ENCODE results near the gene PLCH2. TPM values are rescaled to one million over a fixed set of nuclear protein-coding genes. Genes with fewer than 3 reads are reported as not detected.

Gene PLCH2
- total RNA-seq, 1 experiment from 2014 or later, result 0.74 TPM

DNA sequence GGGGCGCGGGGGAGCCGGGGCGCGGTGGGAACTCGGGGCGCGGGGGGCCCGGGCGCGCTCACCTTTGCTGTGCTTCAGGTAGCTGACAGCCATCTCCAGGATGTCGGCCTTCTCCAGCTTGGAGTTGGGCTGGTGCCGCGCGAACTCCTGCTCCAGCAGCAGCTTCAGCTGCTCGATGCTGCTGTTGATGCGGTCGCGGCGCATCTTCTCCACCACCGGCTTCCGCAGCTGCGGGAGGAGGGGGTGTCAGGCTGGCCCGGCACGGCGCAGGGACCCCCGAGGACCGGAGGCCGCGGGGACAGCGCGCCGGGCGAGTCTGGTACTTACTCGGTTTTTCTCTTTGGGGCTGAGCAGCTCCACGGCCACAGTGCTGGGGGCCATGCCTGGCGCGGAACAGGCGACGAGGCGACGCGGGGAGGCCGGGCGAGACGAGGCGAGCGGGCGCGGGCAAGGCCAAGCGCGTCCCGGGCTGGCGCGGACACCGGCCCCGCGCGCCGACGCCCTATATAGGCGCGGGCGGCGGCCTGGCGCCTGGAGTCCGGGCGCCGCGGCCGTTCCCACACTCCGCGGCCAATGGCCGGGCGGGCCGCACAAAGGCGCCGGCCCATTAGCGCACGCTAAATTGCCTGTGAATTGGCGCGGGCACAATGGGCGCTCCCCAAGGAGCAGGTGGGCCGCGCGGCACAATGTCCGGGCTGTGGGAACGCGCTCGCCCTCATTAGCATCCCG lies 53.9 kb downstream of the PLCH2 start, which contains the start of gene HES5:
TSS of gene HES5 (minus strand) at position 480 of the 729 bp plus-strand sequence. CDS start at position 381, 99 bp downstream.
- DNase-seq (ENCODE audit: low read depth), result no peak
- in situ Hi-C loops (cut with HindIII; ENCODE audit: low pct_unique_long_range_greater_than_20kb, low sequenced_read_pairs), result no loop called here

DNA sequence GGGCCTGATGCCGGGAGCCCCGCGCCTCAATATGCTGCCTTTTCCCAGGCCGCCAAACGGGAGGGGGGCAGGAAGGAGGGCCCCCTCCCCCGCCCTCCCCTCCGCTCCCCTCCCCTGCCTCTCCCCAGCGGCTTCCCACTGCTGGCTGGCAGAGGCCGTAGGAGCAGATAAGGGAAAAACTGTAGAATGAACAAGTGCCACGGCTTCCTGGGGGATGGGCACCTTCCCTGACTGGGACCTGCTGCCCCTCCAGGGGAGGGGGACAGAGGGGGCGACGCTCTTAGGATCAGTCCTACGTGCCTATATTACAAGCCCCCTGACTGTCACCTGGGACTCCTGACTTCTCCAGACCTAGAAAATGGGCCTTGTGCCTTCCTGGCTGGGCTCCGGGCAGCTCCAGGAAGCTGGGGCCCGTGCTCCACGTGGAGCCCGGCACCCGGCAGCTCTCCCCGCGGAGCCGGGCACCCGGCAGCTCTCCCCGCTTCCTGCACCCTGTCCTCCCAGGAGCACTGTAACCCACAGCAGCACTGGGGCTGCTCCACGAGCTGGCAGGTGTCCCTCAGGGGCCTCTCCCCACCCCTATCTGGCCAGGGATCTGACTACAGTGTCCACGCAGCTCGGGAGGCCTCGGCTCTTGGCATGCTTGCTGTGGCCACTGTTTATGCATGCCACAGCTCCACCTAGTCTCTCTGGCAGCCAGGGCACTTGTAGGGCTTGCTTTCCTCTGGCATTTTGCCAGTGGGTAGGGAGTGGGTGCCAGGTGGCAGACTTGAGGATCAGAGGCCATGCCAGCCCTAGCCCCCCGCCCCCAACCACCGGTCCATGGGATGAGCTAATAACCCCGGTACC lies 54.6 kb downstream of the PLCH2 start:
- DNase-seq (ENCODE audit: low read depth), result no peak
- in situ Hi-C loops (cut with HindIII; ENCODE audit: low pct_unique_long_range_greater_than_20kb, low sequenced_read_pairs), result no loop called here

DNA sequence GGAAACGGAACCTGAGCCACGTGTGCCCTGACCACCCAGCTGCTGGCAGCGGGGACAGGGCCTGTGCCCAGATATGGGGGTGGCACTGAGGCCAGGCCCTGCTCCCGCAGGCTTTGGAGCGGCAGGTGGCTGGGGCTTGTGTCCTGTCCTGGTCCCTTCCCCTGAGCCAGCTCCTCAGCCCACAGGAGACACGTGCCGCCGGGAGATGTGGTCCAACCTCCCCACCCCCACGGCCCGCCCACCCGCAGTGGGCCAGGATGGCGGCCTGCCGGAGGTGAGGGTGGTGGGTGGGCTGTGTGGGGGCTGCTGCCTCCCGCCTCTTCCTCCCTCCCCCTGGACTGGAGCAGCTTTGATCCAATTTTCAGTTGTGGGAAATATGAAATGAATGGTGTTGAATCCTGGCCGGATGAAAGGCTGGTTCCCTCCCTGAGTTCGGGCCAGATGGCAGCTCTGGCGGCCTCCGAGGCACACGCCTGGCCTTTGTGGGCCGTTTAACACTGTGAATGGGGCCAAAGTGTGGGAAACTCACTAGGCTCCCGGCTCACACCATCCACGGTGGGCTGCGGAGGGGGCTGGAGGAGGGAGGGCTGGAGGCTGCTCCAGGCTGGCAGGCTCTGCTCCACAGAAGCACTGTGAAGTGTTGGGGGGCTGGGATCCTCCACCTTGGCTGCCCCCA lies 56.5 kb downstream of the PLCH2 start:
- DNase-seq (ENCODE audit: low read depth), result no peak
- in situ Hi-C loops (cut with HindIII; ENCODE audit: low pct_unique_long_range_greater_than_20kb, low sequenced_read_pairs), result no loop called here

DNA sequence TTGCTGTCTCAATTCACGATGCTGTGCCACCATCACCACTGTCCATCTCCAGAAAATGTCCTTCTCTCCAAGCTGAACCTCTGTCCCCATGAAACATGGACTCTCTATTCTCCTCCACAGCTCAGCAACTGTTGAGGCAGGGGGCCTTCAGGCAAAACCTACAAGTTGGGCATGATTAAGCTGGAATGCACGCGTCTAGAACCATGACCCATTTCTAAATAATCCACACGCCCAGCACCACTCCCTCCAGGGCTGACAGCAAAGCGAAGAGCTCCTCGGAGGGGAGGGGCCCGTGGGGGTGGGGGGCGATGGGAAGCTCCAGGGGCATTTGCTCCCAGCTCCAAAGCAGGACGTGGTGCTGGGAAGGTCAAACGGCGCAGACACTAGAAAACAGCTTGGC lies 57.3 kb downstream of the PLCH2 start:
- in situ Hi-C loops (cut with HindIII; ENCODE audit: low pct_unique_long_range_greater_than_20kb, low sequenced_read_pairs), result no loop called here
- DNase-seq (ENCODE audit: low read depth), result no peak

DNA sequence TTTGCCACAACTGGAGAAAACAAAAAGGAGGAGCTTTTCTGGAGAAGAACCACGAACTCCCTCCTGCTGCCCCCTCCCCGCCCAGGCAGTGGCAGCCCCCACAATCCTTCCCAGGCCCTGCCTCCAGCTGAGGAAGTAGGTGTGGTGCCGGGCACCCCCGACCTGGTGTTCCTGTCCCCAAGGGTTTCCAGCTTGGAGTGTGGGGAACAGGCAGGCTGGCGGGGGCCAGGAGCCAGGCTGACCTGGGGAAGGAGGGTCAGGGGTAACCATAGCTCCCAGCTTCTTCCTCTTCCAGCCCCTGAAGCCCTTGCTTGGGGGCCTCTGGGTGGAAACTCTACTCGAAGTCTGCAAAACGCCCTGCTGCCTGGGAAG lies 58.2 kb downstream of the PLCH2 start:
- no peak for DNase-seq (ENCODE audit: low read depth)
- in situ Hi-C loops (cut with HindIII; ENCODE audit: low pct_unique_long_range_greater_than_20kb, low sequenced_read_pairs), result no loop called here

- in situ Hi-C loops (cut with HindIII; ENCODE audit: low pct_unique_long_range_greater_than_20kb, low sequenced_read_pairs), result no loop called here
- peak; percentile 16 for DNase-seq (ENCODE audit: low read depth)
Observed at GRCh38 chr1:2534687-2535441, 58.8 kb downstream of the PLCH2 start.

- in situ Hi-C loops (cut with HindIII; ENCODE audit: low pct_unique_long_range_greater_than_20kb, low sequenced_read_pairs), result no loop called here
- no peak for DNase-seq (ENCODE audit: low read depth)
Observed at GRCh38 chr1:2535455-2535854, 59.4 kb downstream of the PLCH2 start.

DNA sequence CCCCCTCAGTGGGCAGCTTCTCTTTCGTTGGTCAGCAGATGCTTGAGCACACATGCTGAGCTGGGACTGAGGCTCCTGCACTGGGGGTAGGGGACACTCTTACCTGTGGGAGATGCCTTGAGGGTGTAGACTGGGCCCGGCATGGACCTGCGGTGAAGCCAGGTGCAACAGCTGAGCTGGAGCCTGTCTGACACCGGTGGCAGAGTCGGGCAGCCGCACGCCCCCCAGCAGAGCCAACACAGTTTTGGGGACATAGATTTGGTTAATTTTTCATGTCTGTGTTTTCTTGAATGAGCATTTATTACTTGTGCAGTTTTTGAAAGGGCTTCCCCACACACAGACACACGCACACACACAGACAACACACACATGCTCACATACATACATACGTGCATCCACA lies 59.9 kb downstream of the PLCH2 start:
- in situ Hi-C loops (cut with HindIII; ENCODE audit: low pct_unique_long_range_greater_than_20kb, low sequenced_read_pairs), result no loop called here
- DNase-seq (ENCODE audit: low read depth), result no peak

GRCh38 chr1:2537784-2538115 lies 61.7 kb downstream of the PLCH2 start:
- in situ Hi-C loops (cut with HindIII; ENCODE audit: low pct_unique_long_range_greater_than_20kb, low sequenced_read_pairs), result no loop called here
- no peak for DNase-seq (ENCODE audit: low read depth)

DNA sequence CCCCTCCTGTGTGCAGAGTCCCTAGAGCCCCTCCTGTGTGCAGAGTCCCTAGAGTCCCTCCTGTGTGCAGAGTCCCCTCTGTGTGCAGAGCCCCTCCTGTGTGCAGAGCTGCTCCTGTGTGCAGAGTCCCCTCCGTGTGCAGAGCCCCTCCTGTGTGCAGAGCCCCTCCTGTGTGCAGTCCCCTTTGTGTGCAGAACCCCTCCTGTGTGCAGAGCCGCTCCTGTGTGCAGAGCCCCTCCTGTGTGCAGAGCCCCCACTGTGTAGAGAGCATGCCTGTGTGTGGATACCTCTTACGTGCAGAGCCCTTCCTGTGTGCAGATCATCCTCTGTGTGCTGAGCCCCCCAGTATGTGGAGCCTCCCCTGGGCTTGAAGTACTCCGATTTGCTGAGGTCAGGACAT lies 62.3 kb downstream of the PLCH2 start:
- in situ Hi-C loops (cut with HindIII; ENCODE audit: low pct_unique_long_range_greater_than_20kb, low sequenced_read_pairs), result no loop called here
- no peak for DNase-seq (ENCODE audit: low read depth)

DNA sequence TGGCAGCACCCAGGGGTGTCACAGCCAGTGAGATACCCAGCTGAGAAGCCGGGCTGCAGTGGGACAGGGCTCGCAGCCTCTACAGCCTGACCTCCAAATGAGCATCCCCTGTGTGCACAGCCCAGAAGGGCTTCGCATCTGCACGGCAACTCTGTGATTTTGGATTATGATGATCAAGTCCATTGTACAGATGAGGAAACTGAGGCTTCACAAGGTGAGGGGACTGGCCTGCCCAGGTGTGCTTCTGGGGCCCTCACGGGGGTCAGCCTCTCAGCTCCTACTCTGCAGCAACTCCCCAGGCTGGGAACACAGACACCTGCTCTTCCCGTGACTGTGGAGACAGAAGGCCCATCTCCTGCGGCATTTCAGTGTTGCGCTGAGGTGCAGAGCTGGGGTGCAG lies 62.8 kb downstream of the PLCH2 start:
- no peak for DNase-seq (ENCODE audit: low read depth)
- in situ Hi-C loops (cut with HindIII; ENCODE audit: low pct_unique_long_range_greater_than_20kb, low sequenced_read_pairs), result no loop called here

DNA sequence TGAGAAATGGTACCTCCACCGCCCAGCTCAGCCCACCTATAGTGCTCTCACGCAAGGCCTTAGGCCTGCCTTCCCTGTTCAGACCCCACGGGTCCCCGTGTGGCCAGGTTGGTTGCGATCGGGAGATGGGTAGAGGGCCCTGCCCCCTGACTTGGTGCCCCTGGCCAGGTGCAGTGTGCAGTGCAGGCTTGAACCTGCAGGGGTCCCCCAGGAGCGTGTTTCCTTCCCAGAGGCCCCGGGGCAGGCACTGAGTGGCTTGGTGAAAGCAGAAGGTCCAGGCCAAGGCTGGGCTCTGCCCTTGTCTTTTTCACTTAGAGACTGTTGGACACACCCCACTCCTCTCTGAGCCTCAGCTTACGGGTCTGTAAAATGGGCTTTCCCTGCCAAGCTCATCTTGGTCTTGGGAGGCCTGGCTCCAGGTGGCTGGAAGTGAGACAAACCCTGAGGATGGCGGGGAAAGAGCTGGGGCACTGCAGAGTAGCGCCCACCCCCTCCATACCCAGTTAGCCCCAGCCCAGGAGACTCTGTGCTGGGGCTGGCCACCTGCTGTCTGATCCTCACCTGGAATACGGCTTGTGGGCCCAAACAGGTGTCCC lies 63.3 kb downstream of the PLCH2 start:
- in situ Hi-C loops (cut with HindIII; ENCODE audit: low pct_unique_long_range_greater_than_20kb, low sequenced_read_pairs), result no loop called here
- no peak for DNase-seq (ENCODE audit: low read depth)

GRCh38 chr1:2540816-2541492 lies 64.9 kb downstream of the PLCH2 start:
- DNase-seq (ENCODE audit: low read depth), result no peak
- in situ Hi-C loops (cut with HindIII; ENCODE audit: low pct_unique_long_range_greater_than_20kb, low sequenced_read_pairs), result no loop called here

DNA sequence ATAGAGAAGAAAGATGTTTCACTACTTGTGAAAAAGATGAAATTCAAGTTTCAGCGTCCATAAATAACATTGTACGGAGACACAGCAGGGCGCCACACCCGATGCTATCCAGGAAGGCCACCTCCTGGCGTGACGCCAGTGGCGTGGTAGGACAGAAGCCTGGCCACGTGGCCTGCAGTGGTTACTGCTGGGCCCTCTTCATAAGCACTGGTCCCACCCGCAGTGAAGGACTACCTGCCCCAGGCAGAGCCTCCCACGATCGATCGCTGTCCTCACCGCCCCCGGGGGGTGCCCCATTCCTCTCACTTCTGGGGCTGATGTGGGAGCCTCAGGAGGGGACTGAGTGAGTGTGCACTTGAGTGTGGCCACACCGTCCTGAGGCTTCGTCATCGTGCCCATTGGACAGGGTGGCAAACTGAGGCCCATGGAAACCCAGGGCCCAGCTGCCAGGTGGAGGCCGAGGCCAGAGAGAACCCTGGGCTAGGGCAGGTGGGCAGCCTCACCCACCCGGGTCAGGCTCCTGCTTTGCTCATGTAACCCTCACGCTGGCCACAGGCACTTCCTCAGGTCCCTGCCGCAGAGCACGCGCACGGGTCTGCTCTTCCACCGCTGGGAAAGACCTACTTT lies 65.6 kb downstream of the PLCH2 start:
- DNase-seq (ENCODE audit: low read depth), result no peak
- in situ Hi-C loops (cut with HindIII; ENCODE audit: low pct_unique_long_range_greater_than_20kb, low sequenced_read_pairs), result no loop called here

DNA sequence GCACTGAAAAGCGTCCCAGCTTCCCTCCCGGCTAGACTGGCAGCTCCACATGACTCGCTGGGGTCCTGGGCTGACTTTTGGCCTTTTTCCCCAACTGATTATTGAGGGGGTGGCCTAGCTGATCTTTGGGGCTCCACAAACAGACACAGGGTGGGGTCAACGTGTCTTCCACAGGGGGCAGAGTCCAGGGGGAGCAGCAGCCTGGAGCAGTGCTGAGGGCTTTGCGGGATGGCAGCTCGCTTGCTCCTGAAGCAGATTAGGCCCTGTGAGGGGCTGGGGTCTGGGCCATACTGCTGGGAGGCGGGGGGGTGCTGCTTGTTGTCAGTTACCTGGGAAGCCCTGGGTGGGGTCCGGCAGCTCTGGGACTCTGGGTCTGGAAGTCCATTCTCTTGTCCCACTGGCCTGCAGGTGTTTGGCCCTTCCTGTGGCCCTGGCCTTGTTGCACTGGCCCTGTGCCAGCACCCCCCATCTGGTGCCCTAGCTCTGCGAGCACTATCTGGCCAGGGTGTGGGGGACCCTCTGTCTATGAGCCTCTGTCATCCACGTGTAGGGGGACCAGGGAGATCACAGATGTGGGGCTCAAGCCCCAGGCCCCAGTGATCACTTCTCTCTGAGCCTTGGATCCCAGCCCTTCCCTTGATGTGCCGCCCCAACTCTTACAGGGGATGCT lies 66.3 kb downstream of the PLCH2 start:
- in situ Hi-C loops (cut with HindIII; ENCODE audit: low pct_unique_long_range_greater_than_20kb, low sequenced_read_pairs), result no loop called here
- DNase-seq (ENCODE audit: low read depth), result no peak

DNA sequence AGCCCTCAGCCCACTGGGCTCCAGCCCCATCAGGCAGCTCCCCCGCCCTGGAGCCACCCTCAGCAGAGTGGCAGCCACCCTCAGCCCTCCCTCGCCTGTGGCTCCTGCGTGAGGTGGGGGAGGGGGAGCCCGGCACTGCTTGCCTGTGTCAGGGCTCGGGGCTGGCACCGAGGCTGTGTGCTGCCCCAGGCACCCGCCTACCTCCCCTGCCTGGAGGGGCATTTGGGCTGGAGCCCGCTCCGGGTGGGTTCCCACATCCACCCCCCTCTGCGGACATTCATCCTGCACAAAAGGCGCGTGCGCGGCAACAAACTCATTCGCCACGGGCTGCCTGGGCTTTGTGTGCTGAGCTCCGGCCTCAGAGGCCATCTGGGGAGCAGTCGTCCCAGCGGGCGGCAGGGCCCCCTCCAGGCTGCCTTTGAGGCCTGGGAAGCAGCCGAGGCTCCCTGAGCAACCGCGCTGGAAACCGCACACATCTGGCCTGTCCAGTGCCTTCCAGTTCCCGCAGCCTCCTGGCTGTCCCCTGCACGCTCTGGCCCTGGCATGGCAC lies 67.5 kb downstream of the PLCH2 start:
- no peak for DNase-seq (ENCODE audit: low read depth)
- in situ Hi-C loops (cut with HindIII; ENCODE audit: low pct_unique_long_range_greater_than_20kb, low sequenced_read_pairs), result no loop called here
